H9 (cell line): ENCODE measurements around the gene MT4. TPM values are rescaled to one million over a fixed set of nuclear protein-coding genes. Genes with fewer than 3 reads are reported as not detected.

Source experiments
- DNase-seq: peaks from one replicate; pipeline ENCODE4 v3.0.0-alpha.2; 2017
- H2AFZ ChIP-seq: one replicate; pipeline ENCODE4 v1.6.1; 2013; ENCODE audit warnings: mild to moderate bottlenecking, low read length, control low read depth, moderate library complexity
- H2AK5ac ChIP-seq: 2 replicates; pipeline ENCODE4 v1.6.1; 2013; ENCODE audit warnings: low read length, control low read depth, mixed read lengths; ENCODE audit not compliant: insufficient read length
- H2BK120ac ChIP-seq: one replicate; pipeline ENCODE4 v1.6.1; 2013; ENCODE audit warnings: low read depth, mild to moderate bottlenecking, low read length, control low read depth, inconsistent platforms; ENCODE audit not compliant: poor library complexity, severe bottlenecking
- H2BK12ac ChIP-seq: 2 replicates; pipeline ENCODE4 v1.6.1; 2013; ENCODE audit warnings: low read length, control low read depth, mixed read lengths, low read depth; ENCODE audit not compliant: insufficient read length
- H2BK15ac ChIP-seq: 2 replicates; pipeline ENCODE4 v1.6.1; 2013; ENCODE audit warnings: low read depth, low read length, control low read depth
- H2BK20ac ChIP-seq: one replicate; pipeline ENCODE4 v1.6.1; 2013; ENCODE audit warnings: low read depth, mild to moderate bottlenecking, low read length, control low read depth, inconsistent platforms; ENCODE audit not compliant: poor library complexity, severe bottlenecking
- H2BK5ac ChIP-seq: 2 replicates; pipeline ENCODE4 v1.6.1; 2013; ENCODE audit warnings: low read length, control low read depth, mixed read lengths; ENCODE audit not compliant: insufficient read length
- H3K14ac ChIP-seq: 2 replicates; pipeline ENCODE4 v1.6.1; 2013; ENCODE audit warnings: low read length, control low read depth; ENCODE audit not compliant: insufficient read depth
- H3K18ac ChIP-seq: 2 replicates; pipeline ENCODE4 v1.6.1; 2013; ENCODE audit warnings: low read depth, mild to moderate bottlenecking, mixed read lengths, low read length, control low read depth; ENCODE audit not compliant: insufficient read length
- H3K23ac ChIP-seq: 2 replicates; pipeline ENCODE4 v1.6.1; 2013; ENCODE audit warnings: low read length, control low read depth, mixed read lengths, low read depth; ENCODE audit not compliant: insufficient read length
- H3K23me2 ChIP-seq: 2 replicates; pipeline ENCODE4 v1.6.1; 2013; ENCODE audit warnings: low read depth, mild to moderate bottlenecking, mixed read lengths, low read length, control low read depth; ENCODE audit not compliant: insufficient read length, poor library complexity, severe bottlenecking
- H3K27ac ChIP-seq: 2 replicates; pipeline ENCODE4 v1.5.1; 2013; ENCODE audit warnings: low read length, control low read depth, mixed read lengths, low read depth; ENCODE audit not compliant: insufficient read length
- H3K27me3 ChIP-seq: 2 replicates; pipeline ENCODE4 v1.6.1; 2013; ENCODE audit warnings: low read length, control low read depth, inconsistent platforms; ENCODE audit not compliant: insufficient read depth
- H3K4ac ChIP-seq: 2 replicates; pipeline ENCODE4 v1.6.1; 2013; ENCODE audit warnings: low read depth, mild to moderate bottlenecking, control low read depth, inconsistent platforms, low read length, moderate library complexity
- H3K4me1 ChIP-seq: 2 replicates; pipeline ENCODE4 v1.6.1; 2013; ENCODE audit warnings: low read length, control low read depth, inconsistent platforms; ENCODE audit not compliant: insufficient read depth
- H3K4me2 ChIP-seq: 2 replicates; pipeline ENCODE4 v1.6.1; 2013; ENCODE audit warnings: low read length, control low read depth, mixed read lengths; ENCODE audit not compliant: insufficient read length, insufficient read depth
- H3K56ac ChIP-seq: 2 replicates; pipeline ENCODE4 v1.6.1; 2013; ENCODE audit warnings: low read depth, mild to moderate bottlenecking, mixed read lengths, low read length, control low read depth; ENCODE audit not compliant: insufficient read length
- H3K79me1 ChIP-seq: 2 replicates; pipeline ENCODE4 v1.6.1; 2013; ENCODE audit warnings: low read depth, mild to moderate bottlenecking, moderate library complexity, low read length, control low read depth, inconsistent platforms; ENCODE audit not compliant: insufficient read depth, poor library complexity, severe bottlenecking
- H3K79me2 ChIP-seq: 2 replicates; pipeline ENCODE4 v1.6.1; 2013; ENCODE audit warnings: low read length, control low read depth, inconsistent platforms; ENCODE audit not compliant: insufficient read depth
- H3K9ac ChIP-seq: 2 replicates; pipeline ENCODE4 v1.6.1; 2013; ENCODE audit warnings: low read length, control low read depth, mixed read lengths; ENCODE audit not compliant: insufficient read length; ENCODE audit errors: extremely low read depth
- H3K9me3 ChIP-seq: one replicate; pipeline ENCODE4 v1.6.1; 2013; ENCODE audit warnings: low read depth, low read length, inconsistent platforms; ENCODE audit not compliant: control insufficient read depth
- H3T11ph ChIP-seq: one replicate; pipeline ENCODE4 v1.6.1; 2013; ENCODE audit warnings: mild to moderate bottlenecking, low read length, control low read depth, inconsistent platforms
- H4K20me1 ChIP-seq: one replicate; pipeline ENCODE4 v1.6.1; 2013; ENCODE audit not compliant: control insufficient read depth, insufficient read length, insufficient read depth
- H4K5ac ChIP-seq: 2 replicates; pipeline ENCODE4 v1.6.1; 2013; ENCODE audit warnings: low read depth, mild to moderate bottlenecking, mixed read lengths, low read length, control low read depth; ENCODE audit not compliant: insufficient read length
- H4K8ac ChIP-seq: replicated peaks from 2 replicates; pipeline ENCODE4 v1.6.1; 2013; ENCODE audit warnings: low read length, control low read depth, mixed read lengths, low read depth; ENCODE audit not compliant: insufficient read length
- H4K91ac ChIP-seq: 2 replicates; pipeline ENCODE4 v1.6.1; 2013; ENCODE audit warnings: low read depth, mild to moderate bottlenecking, moderate library complexity, mixed read lengths, low read length, control low read depth; ENCODE audit not compliant: insufficient read length
- H3K27ac Mint-ChIP-seq, 3 experiments: 2 replicates in 2 of 3; 3 replicates in 1 of 3; pipeline ENCODE4 v1.8.0; 2020 to 2021; ENCODE audit warnings: mixed read lengths in 3 of 3, mild to moderate bottlenecking in 1 of 3, moderate library complexity in 1 of 3
- H3K27me3 Mint-ChIP-seq: 2 replicates; pipeline ENCODE4 v1.8.0; 2021; ENCODE audit warnings: low read depth, mild to moderate bottlenecking, moderate library complexity, mixed read lengths
- H3K36me3 Mint-ChIP-seq, 3 experiments: 2 replicates in 2 of 3; 3 replicates in 1 of 3; pipeline ENCODE4 v1.8.0; 2020 to 2021; ENCODE audit warnings: low read depth in 3 of 3, mixed read lengths in 3 of 3; ENCODE audit not compliant: insufficient read depth in 1 of 3
- H3K4me1 Mint-ChIP-seq, 2 experiments: 2 replicates each; pipeline ENCODE4 v1.8.0; 2020; ENCODE audit warnings: mixed read lengths in 2 of 2
- H3K4me3 Mint-ChIP-seq, 2 experiments: 2 replicates in 1 of 2; 3 replicates in 1 of 2; pipeline ENCODE4 v1.8.0; 2020 to 2021; ENCODE audit warnings: mild to moderate bottlenecking in 2 of 2, mixed read lengths in 2 of 2, moderate library complexity in 1 of 2
- H3K9me3 Mint-ChIP-seq, 2 experiments: 2 replicates in 1 of 2; 3 replicates in 1 of 2; pipeline ENCODE4 v1.8.0; 2020; ENCODE audit warnings: mild to moderate bottlenecking in 2 of 2, mixed read lengths in 2 of 2, moderate library complexity in 1 of 2
- CTCF ChIP-seq: fragments of 200-600 bp; sonication (generic); conservative IDR thresholded peaks from 3 replicates; pipeline ENCODE4 v1.8.0; 2021; ENCODE audit warnings: antibody characterized with exemption, mild to moderate bottlenecking
- WGBS: extraction: QIAGEN DNeasy Blood & Tissue Kit; methylation state at CpG from one replicate; pipeline ENCODE4 v1.1.7; 2013; ENCODE audit warnings: missing lambda C conversion rate, low lambda C conversion rate, mixed read lengths; ENCODE audit not compliant: insufficient read length; ENCODE audit errors: extremely low coverage; 5-methylcytosine and 5-hydroxymethylcytosine counted together
- total RNA-seq: library from RNA; stranded (reverse); gene quantifications from 2 replicates; pipeline ENCODE4 v1.2.1, GENCODE V29; 2021

Gene MT4
- total RNA-seq, 1 experiment from 2014 or later: not detected

GRCh38 chr16:56609463-56609921 is 44.6 kb downstream of the MT4 start:
- Mint-ChIP-seq H3K4me3 (peak overlapping the region; percentile 65 to 84), H3K4me1 (peaks cover 29 to 40% of the 10 kb centered on the region in 2 experiments), H3K9me3 (no peaks in the 10 kb centered on the region), H3K27ac (no peak overlapping the region), H3K36me3 (no peaks in the 10 kb centered on the region), H3K27me3 (peaks cover 77% of the 10 kb centered on the region)
- no peak overlapping the region for H2BK120ac ChIP-seq
- no peak overlapping the region for H3T11ph ChIP-seq
- no peak overlapping the region for H2BK15ac ChIP-seq
- TF ChIP-seq CTCF: peak; percentile 14; the same call in 1 of the 3 replicates
- no peaks in the 10 kb centered on the region for H4K20me1 ChIP-seq
- H3K27me3 ChIP-seq: peaks cover 21% of the 10 kb centered on the region; the same call in 1 of the 2 replicates
- no CpG with 5 or more reads among the region's 6 CpGs for WGBS
- no peak overlapping the region for H3K18ac ChIP-seq
- no peak overlapping the region for H2AFZ ChIP-seq
- DNase-seq: no peak
- H3K79me2 ChIP-seq: no peaks in the 10 kb centered on the region
- no peak overlapping the region for H3K23ac ChIP-seq
- peak overlapping the region; percentile 73 for H3K4me2 ChIP-seq
- H2BK5ac ChIP-seq: no peak overlapping the region
- H2BK12ac ChIP-seq: no peak overlapping the region
- no peak overlapping the region for H3K4ac ChIP-seq
- no peaks in the 10 kb centered on the region for H3K79me1 ChIP-seq
- H3K9me3 ChIP-seq: no peaks in the 10 kb centered on the region
- H4K8ac ChIP-seq: no peak overlapping the region
- H3K27ac ChIP-seq: no peak overlapping the region
- no peak overlapping the region for H3K9ac ChIP-seq
- H2BK20ac ChIP-seq: no peak overlapping the region
- H3K56ac ChIP-seq: no peak overlapping the region
- H3K23me2 ChIP-seq: peaks cover 8% of the 10 kb centered on the region
- no peak overlapping the region for H4K91ac ChIP-seq
- H3K14ac ChIP-seq: no peak overlapping the region
- peaks cover 6% of the 10 kb centered on the region; the same call in 1 of the 2 replicates for H3K4me1 ChIP-seq
- H2AK5ac ChIP-seq: no peak overlapping the region
- no peak overlapping the region for H4K5ac ChIP-seq
